ENCODE results near the gene FLT3. TPM values are rescaled to one million over a fixed set of nuclear protein-coding genes. Genes with fewer than 3 reads are reported as not detected.

Gene FLT3
- total and polyA plus RNA-seq, 3 donors from 2014 or later = 1.8 to 2.5 (median 2.4) TPM

DNA sequence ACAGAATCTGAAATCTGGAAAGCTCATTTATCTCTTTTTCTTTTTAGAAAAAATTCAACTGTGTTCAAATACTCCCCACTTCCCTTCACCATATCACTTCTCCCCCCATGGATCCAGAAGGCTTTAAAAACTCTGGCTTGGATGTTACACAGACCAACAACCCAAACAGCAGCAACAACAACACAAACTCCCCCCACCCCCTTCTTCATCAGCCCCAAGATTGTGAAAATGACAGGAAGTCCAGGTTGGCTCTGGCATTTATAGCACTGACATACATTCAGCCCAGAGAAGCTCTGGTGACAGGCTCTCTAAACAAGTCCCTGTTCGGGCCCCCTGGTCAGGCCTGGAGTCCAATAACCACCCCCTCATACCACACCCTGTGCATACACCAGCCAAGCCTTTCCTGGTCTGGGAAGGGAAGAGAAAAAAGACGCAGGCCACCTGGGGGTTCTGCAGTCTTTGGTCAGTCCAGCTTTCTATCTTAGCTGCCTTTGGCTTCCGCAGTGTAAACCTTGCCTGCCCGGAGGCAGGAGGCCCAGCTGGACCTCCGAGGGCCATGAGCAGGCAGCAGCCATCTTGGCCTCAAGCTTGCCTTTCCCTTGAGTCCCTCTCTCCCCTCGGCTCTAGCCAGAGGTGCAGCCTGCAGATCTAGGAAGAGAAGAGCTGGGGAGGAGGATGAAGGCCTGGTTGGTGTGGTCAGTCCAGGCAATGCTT is 138.1 kb downstream of the FLT3 start:
- no peak overlapping the region for H3K4me3 ChIP-seq
- 55 to 65% methylated on average over 6 of the region's 6 CpGs for WGBS, 2 donors
- intact Hi-C loops (cut with DNase I; ENCODE audit: low total_unique reads) = no loop called here
- DNase-seq = no peak
- no peaks in the 10 kb centered on the region for H3K9me3 ChIP-seq
- no peaks in the 10 kb centered on the region for H3K36me3 ChIP-seq (ENCODE audit: low read depth, missing control alignments)
- TF ChIP-seq, protein P1, sequence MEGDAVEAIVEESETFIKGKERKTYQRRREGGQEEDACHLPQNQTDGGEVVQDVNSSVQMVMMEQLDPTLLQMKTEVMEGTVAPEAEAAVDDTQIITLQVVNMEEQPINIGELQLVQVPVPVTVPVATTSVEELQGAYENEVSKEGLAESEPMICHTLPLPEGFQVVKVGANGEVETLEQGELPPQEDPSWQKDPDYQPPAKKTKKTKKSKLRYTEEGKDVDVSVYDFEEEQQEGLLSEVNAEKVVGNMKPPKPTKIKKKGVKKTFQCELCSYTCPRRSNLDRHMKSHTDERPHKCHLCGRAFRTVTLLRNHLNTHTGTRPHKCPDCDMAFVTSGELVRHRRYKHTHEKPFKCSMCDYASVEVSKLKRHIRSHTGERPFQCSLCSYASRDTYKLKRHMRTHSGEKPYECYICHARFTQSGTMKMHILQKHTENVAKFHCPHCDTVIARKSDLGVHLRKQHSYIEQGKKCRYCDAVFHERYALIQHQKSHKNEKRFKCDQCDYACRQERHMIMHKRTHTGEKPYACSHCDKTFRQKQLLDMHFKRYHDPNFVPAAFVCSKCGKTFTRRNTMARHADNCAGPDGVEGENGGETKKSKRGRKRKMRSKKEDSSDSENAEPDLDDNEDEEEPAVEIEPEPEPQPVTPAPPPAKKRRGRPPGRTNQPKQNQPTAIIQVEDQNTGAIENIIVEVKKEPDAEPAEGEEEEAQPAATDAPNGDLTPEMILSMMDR (IDR thresholded peaks at IDR 0.05) = no peak
- TF ChIP-seq POLR2A (IDR thresholded peaks at IDR 0.05) = no peak
- H3K27ac ChIP-seq = no peak overlapping the region
- peaks cover 12% of the 10 kb centered on the region for H3K4me1 ChIP-seq
- H3K27me3 ChIP-seq = no peaks in the 10 kb centered on the region

DNA sequence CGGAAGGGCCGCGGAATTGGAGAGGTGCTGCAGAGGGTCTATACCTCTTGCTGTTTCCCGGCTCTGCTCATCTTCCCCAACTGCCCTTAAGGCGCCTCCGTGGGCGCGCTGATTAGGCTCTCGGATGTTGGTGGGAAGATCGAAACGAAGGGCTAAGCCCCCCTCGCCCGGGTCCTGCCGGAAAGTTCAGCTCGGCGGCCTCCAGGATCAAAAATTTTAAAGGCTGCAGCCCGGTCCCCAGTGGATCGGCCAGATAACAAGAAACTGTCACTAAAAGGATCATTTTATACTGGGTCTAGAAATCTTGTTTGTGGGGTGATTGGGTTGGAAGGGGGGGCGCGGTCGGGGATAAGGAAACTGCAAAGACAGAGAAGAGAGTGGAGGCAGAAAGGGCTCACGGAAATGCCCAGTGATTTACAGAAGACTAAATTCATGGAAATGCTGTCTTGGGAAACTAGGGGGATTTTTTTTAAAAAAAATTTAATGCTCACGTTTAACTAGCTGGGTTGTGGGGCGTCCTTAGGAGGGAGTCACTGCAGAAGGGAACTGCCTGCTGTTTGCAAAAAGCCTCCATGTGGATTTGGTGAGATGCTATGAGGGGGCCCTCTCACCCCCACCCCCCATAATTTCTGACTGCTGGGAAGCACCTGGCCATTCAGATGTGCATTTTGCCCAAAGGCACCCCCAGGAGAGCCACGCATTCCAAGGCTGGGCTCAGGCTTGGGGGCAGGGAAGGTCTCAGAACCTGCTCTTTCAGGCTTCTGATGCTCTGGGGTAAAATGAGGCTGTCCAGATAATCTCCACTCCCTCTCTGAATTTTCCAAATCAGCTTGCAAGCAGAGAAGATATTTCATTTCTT is 138.9 kb downstream of the FLT3 start:
- Histone ChIP-seq H3K9me3 (no peaks in the 10 kb centered on the region), H3K27me3 (no peaks in the 10 kb centered on the region), H3K27ac (no peak overlapping the region), H3K36me3 (ENCODE audit: low read depth, missing control alignments) (no peaks in the 10 kb centered on the region), H3K4me3 (peak overlapping the region; percentile 3 to 51), H3K4me1 (peaks cover 12% of the 10 kb centered on the region)
- intact Hi-C loops (cut with DNase I; ENCODE audit: low total_unique reads) = no loop called here
- DNase-seq = no peak
- WGBS, 2 donors = 14% methylated on average over 16 to 20 of the region's 25 CpGs
- TF ChIP-seq POLR2A (IDR thresholded peaks at IDR 0.05) = no peak
- TF ChIP-seq, protein P1 (IDR thresholded peaks at IDR 0.05) = no peak

DNA sequence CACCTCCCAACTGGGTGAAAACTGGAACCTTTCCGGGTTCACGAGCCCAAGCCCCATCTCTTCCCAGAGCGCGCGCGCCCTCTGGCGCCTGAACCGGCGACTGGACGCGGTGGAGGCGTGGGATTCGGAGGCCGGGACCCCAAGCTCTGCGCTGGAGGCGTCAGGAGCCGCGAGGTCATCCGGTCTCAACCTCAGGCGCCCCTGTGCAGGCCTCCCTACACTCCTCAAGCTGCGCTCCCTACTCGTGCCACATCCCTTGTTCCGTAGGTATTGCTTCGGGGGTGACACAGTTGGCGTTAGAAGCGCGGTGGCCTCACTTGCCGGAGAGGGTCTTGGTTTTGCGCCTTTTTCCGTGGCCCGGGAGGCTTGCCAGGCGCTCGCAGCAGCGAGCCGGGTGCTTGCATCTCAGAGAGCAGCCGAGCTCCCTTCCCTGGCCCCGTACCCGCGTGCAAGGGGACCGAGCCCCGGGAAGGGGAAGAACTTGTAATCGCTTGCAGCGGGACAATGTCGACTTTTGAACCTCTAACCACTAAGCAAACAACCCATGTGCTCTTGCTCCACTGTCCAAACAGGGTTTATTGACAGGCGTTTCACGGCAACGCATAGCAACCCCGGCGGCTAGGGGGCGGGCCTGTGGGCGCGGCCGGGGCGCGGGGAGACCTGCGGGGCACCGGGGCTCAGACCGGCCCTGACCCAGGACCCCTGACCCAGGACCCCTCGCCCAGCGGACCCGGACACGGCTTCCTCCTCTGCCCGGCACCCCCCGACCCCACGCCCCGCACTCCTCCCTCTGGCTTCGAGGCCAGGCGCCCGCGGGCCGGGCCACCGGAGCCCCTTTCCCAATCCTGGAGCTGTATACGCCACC is 139.8 kb downstream of the FLT3 start:
- DNase-seq = peak; percentile 62

DNA sequence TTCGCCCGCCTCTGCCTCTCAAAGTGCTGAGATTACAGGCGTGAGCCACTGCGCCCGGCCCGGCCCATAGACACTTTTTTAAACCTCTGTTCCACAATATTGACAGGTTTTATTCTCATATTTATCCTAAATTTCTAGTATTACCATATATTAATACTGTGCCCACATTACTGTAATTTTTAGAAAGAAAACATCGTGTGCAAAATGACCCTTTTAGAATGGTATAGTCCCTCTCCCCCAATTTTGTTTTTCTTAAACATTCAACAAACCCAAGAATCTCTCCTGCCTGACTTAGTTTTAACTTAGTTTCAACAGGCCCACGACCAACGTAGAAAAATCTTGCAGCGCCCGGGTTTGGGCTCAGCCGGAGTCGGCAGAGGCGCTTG is 140.4 kb downstream of the FLT3 start:
- Histone ChIP-seq H3K36me3 (ENCODE audit: low read depth, missing control alignments) (no peaks in the 10 kb centered on the region), H3K4me3 (peak overlapping the region; percentile 12 to 51), H3K27ac (no peak overlapping the region), H3K4me1 (peaks cover 6% of the 10 kb centered on the region), H3K27me3 (no peaks in the 10 kb centered on the region), H3K9me3 (no peaks in the 10 kb centered on the region)
- intact Hi-C loops (cut with DNase I; ENCODE audit: low total_unique reads) = loop anchor here (10.0 kb wide), 1 partner anchor 135 kb away; no protein-coding TSS in a partner anchor
- 21 to 25% methylated on average over 12 to 14 of the region's 14 CpGs for WGBS, 2 donors
- TF ChIP-seq POLR2A (IDR thresholded peaks at IDR 0.05) = no peak
- no peak for DNase-seq

More for the DNA sequence above, 139.8 kb downstream of the FLT3 start:
- Histone ChIP-seq H3K27me3 (no peaks in the 10 kb centered on the region), H3K27ac (no peak overlapping the region), H3K4me1 (peaks cover 6% of the 10 kb centered on the region), H3K9me3 (no peaks in the 10 kb centered on the region), H3K4me3 (peak overlapping the region; percentile 12 to 51), H3K36me3 (ENCODE audit: low read depth, missing control alignments) (no peaks in the 10 kb centered on the region)
- 2 to 4% methylated on average over 11 to 44 of the region's 73 CpGs for WGBS, 2 donors
- TF ChIP-seq, protein P1 (IDR thresholded peaks at IDR 0.05) = peak in 1 of 3 experiments; percentile 34
- TF ChIP-seq POLR2A (IDR thresholded peaks at IDR 0.05) = no peak
- intact Hi-C loops (cut with DNase I; ENCODE audit: low total_unique reads) = no loop called here

All from testis (tissue), 3 donors.